ENCODE results near the gene THBD.
A peak's percentile ranks its signal among the peaks of the same experiment; 100 is the strongest.

THBD gene

GRCh38 chr20:23061262-23061661, 11.8 kb upstream of the THBD start:
- no peak for DNase-seq

- no peak for DNase-seq
Observed at GRCh38 chr20:23060629-23061028, 11.2 kb upstream of the THBD start.

DNA sequence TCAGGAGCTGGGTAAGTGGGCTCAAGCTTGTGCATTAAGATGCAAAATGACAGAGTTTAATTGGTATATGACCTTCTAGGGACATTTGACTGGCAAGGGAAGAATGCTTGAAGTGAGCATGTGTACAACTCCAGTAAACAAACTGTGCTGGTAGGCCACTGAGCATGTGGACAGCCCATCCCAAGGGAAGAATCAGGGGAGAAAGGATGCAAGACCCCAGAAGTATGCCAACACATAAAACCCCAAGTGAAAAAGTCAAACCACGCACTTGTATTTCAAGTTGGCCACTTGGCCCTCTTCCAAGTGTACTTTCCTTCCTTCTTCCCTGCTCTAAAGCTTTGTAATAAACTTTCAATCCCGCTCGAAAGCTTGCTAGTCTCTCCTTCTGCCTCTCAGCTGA, 10.4 kb upstream of the THBD start:
- DNase-seq = no peak

GRCh38 chr20:23059001-23059400, 9.5 kb upstream of the THBD start:
- no peak for DNase-seq

- DNase-seq = no peak
Observed at GRCh38 chr20:23058240-23058639, 8.8 kb upstream of the THBD start.

DNA sequence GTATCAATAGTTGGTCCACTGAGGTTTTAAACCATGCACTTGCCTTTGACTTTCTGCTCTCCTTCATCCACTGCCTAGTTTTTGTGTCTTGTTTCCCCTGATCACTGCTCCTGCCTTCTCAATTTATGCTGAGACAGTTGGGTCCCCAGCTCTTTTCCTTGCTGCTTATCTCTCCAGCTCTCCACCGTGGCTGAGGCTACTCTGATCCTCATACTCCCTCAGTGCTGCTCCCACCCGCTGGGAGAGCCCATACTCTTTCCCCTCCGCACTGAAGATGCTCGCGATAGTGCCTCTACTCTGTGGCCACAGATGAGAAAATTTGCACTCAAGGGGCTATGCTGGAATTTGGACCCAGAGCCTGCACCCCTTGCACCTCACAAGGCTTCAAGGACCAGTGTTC, 3.4 kb upstream of the THBD start:
- no peak for DNase-seq

GRCh38 chr20:23050847-23051627, 1.6 kb upstream of the THBD start:
- peak; percentile 40 to 55 for DNase-seq

GRCh38 chr20:23050076-23050838, 785 bp upstream of the THBD start:
- no peak for DNase-seq

- peak; percentile 12 to 27 for DNase-seq
Observed at GRCh38 chr20:23048283-23049200, 930 bp downstream of the THBD start.

- peak in 1 of 2 experiments; percentile 4 for DNase-seq
Observed at GRCh38 chr20:23047738-23048214, 1.7 kb downstream of the THBD start.

DNA sequence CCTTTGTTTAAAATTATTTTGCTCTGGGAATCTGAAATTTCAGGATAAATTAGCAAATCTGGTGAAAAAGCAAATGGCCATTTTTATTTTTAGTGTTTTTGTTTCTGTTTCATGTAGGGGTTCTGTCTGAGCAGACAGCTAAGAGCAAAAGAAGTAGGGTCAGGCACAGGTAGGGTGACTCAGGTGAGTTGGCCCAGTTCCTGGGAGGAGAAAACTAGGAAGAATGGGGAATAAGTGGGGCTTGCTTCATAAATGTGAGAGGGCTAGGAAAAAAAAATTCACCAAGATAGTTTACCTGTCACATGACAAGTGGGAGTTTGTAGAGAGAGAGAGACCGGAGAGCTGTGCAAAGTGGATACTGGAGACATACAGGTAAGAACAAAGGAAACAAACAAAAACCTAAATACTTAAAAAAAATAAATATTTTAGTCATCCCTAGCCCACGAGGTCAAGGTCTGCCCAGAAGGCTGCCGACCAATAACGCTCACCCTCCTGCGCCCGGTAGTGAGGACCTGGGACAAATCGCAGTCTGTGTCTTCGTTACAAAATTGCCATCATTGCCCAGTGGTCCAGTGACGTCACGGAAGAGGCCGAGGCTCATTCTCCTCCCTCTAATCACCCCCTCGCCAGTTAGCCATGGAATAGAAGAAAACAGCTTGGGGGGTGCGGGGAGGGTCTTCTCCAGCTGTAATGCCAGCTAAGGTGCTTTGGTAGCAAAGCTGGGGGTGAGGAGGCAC, 2.3 kb downstream of the THBD start:
- no peak for DNase-seq

DNA sequence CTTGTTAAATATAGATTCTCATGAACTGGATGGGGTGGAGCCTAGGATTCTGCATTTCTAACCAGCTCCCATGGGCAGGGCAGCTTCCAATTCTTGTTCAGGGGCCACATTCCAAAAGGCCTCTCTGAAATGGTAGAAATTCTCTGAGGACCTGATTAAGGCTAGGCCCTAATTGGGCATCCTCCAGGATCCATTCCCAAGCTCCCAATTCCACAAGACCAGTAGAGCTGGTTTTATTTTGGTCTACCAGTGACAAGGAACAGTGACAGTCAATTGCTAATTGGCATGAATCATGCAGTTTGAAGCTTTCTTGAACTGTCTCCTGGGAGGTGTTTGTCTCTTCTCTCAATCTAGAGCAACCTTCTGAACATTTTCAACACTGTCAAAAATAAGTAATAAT, 3.0 kb downstream of the THBD start:
- no peak for DNase-seq

DNA sequence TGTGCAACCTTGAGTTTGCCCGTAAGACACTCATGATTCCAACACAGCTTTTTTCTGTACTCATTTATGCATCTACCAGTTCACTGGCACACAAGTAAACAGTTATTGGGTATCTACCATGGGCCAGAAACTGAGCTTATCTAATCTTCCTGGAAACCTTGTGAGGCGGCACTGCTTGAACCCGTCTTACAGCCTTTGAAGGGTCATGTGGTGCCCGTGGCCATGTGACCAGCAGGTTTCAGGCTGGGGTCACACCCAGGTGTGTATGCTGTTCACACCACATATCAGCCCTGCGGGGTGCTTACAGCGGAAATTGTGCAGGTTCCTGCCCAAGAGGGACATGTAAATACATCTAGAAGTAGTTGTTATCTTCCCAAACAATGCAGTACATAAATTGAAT, 6.1 kb downstream of the THBD start:
- DNase-seq = peak in 1 of 2 experiments; percentile 11

DNA sequence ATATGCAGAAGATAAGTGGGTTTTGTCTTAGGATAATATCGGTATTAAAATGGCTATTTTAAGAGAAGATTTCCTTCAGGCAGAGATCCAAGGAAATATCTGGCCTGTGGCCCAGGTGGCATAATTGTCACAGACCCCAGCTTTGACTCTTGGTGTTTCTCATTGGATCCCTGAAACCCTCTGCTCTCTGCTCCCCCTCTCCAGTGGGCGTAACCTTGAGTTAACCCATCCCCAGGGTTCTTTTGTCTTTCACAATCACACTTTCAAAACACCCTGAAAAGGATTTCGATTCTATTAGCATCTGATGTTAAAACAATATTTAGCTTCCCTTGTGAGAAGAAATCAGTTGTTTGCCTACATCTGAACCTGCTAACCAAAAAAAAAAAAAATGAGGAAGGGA, 7.2 kb downstream of the THBD start:
- no peak for DNase-seq

DNA sequence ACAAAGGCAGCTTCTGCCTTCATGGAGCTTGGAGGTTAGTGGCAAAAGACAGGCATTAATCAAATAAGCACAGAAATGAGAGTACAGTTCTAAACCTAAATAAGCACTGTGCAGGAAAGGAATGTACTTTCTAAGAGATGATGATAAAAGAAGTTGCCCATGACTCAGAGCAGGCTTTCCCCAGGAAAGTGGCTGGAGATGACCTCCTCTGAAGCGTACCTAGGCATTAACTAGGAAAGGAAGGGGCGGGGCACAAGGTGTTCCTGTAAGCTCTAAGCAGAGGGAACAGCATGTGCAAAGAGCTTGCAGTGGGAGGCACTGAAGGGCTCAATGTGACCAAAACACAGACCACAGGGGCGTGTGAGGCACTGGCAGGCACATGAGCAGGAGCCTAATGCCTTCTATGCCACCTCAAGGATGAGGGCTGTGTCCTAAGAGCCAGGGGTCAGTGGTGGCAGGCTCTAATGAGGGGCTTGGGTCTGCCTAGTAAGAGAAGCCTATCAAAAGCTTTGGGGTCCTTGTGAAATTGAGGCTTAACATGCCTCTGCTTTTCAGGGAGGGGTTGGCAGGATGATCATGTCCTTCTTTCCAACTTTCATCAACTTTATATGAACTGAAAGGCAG, 9.5 kb downstream of the THBD start:
- DNase-seq = no peak

- no peak for DNase-seq
Observed at GRCh38 chr20:23039136-23039875, 10.2 kb downstream of the THBD start.

- DNase-seq = no peak
Observed at GRCh38 chr20:23037017-23037481, 12.4 kb downstream of the THBD start.

DNA sequence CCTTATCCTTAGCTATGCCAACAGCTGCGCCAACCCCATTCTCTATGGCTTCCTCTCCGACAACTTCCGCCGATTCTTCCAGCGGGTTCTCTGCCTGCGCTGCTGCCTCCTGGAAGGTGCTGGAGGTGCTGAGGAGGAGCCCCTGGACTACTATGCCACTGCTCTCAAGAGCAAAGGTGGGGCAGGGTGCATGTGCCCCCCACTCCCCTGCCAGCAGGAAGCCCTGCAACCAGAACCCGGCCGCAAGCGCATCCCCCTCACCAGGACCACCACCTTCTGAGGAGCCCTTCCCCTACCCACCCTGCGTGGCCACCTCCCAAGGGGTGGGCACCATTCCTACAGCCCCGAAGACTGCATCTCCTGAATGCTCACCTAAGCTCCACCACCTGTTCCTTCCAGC, 13.1 kb downstream of the THBD start:
- DNase-seq = no peak

DNA sequence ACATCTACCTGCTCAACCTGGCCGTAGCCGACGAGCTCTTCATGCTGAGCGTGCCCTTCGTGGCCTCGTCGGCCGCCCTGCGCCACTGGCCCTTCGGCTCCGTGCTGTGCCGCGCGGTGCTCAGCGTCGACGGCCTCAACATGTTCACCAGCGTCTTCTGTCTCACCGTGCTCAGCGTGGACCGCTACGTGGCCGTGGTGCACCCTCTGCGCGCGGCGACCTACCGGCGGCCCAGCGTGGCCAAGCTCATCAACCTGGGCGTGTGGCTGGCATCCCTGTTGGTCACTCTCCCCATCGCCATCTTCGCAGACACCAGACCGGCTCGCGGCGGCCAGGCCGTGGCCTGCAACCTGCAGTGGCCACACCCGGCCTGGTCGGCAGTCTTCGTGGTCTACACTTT, 13.7 kb downstream of the THBD start:
- no peak for DNase-seq

DNA sequence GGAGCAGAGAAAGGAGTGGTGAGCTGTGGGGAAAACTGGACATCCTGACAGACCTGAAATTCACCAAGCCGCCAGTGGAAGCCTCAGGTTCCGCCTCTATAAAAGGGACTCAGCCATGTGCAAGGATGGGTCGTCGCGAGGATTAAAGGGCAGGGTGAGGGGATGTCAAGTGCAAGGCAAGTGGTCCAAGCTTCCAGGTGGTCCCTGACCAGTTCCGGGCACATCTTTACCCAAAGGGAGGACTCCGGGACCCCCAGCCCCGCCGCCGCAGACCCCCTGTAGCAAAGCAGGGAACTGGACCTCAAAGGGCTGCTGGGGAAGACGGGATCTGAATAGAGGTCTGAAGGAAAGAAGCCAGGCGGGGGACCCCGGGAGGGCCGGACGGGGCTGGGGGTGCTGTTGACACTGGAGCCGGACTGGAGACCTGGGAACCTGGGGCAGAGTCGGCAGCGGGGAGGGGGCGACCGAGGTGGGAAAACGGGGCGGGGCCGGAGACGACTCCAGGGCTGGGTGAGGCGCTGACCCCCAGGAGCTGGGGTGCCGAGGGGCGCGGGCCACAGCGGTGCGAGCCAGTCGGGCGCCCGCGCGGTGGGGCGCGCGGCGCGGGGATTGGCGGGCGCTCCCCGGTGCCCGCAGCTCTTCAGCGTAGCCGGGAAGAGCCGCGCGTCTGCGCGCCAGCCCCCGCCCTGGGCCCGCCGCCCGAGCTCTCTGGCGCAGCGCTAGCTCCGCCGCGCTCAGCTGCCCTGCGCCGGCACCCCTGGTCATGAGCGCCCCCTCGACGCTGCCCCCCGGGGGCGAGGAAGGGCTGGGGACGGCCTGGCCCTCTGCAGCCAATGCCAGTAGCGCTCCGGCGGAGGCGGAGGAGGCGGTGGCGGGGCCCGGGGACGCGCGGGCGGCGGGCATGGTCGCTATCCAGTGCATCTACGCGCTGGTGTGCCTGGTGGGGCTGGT, 14.5 kb downstream of the THBD start, which contains the start of gene SSTR4:
Gene SSTR4 (plus strand): TSS at position 592 of the 951 bp plus-strand sequence. CDS start 172 bp downstream, at position 764.
- DNase-seq = no peak
